Upper lobe of right lung (tissue), 1 donor: ENCODE data around the gene SOS2. TPM values are rescaled to one million over a fixed set of nuclear protein-coding genes. Genes with fewer than 3 reads are reported as not detected.

Experiments
- ATAC-seq: fragments of 200-7000 bp; cut with Tn5 transposase; one replicate; pipeline ENCODE4 v1.9.1; 2020; ENCODE audit warnings: mild to moderate bottlenecking, moderate library complexity
- DNase-seq: peaks from one replicate; pipeline ENCODE4 v3.0.0-alpha.2; 2020
- H3K27ac ChIP-seq: fragments of 200-600 bp; one replicate; pipeline ENCODE4 v1.8.0; 2022
- H3K27me3 ChIP-seq: fragments of 200-600 bp; one replicate; pipeline ENCODE4 v1.8.0; 2022; ENCODE audit warnings: mild to moderate bottlenecking
- H3K36me3 ChIP-seq: fragments of 200-600 bp; one replicate; pipeline ENCODE4 v1.8.0; 2022
- H3K4me1 ChIP-seq: fragments of 200-600 bp; one replicate; pipeline ENCODE4 v1.8.0; 2022
- H3K4me3 ChIP-seq: fragments of 200-600 bp; one replicate; pipeline ENCODE4 v1.8.0; 2022; ENCODE audit warnings: mild to moderate bottlenecking
- H3K9me3 ChIP-seq: fragments of 200-600 bp; one replicate; pipeline ENCODE4 v1.8.0; 2022
- intact Hi-C: fragments of 100-400 bp; cut with DNase I; formaldehyde crosslinking; loops from one replicate; pipeline ENCODE4 v1.11.0; 2022
- total RNA-seq: library from RNA; stranded (reverse); fragmentation: NEBNext Ultra II Directional; extraction: Animal tissue kit (Norgen Biotek cat#: 25700); gene quantifications from one replicate; pipeline ENCODE4 v1.2.1, GENCODE V29; 2021
- TF ChIP-seq, protein P1 (sequence below): fragments of 200-600 bp; IDR thresholded peaks from one replicate; pipeline ENCODE4 v1.8.0; 2022; ENCODE audit warnings: antibody characterized with exemption
- donor health status: DM: no; HTN: yes; CAD: no; lungs with severe emphysema.

Gene SOS2
- total RNA-seq, 1 donor from 2014 or later: 30.3 TPM

DNA sequence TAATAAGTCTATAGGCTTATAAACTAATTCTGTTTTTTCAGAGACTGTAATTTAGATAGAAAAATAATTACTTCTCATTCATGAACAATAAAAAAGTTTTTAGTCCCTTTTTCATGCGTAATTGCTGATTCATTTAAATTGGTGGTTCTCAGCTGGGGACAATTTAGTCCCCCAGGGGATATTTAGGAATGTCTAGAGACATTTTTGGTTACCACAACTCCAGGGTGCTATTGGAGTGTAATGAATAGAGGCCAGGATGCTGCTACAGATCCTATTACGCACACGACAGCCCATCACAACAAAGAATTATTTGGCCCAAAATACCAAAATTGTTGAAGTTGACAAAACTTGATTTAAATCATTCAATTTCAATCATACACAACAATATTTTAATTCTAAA, 92.2 kb downstream of the SOS2 start:
- no peak for ATAC-seq
- no peak overlapping the region for H3K27ac ChIP-seq
- H3K9me3 ChIP-seq: no peaks in the 10 kb centered on the region
- peaks cover 40% of the 10 kb centered on the region for H3K36me3 ChIP-seq
- no peaks in the 10 kb centered on the region for H3K27me3 ChIP-seq
- no peaks in the 10 kb centered on the region for H3K4me1 ChIP-seq
- DNase-seq: no peak
- intact Hi-C loops: no loop called here
- TF ChIP-seq, protein P1, sequence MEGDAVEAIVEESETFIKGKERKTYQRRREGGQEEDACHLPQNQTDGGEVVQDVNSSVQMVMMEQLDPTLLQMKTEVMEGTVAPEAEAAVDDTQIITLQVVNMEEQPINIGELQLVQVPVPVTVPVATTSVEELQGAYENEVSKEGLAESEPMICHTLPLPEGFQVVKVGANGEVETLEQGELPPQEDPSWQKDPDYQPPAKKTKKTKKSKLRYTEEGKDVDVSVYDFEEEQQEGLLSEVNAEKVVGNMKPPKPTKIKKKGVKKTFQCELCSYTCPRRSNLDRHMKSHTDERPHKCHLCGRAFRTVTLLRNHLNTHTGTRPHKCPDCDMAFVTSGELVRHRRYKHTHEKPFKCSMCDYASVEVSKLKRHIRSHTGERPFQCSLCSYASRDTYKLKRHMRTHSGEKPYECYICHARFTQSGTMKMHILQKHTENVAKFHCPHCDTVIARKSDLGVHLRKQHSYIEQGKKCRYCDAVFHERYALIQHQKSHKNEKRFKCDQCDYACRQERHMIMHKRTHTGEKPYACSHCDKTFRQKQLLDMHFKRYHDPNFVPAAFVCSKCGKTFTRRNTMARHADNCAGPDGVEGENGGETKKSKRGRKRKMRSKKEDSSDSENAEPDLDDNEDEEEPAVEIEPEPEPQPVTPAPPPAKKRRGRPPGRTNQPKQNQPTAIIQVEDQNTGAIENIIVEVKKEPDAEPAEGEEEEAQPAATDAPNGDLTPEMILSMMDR: no peak
- H3K4me3 ChIP-seq: no peak overlapping the region

DNA sequence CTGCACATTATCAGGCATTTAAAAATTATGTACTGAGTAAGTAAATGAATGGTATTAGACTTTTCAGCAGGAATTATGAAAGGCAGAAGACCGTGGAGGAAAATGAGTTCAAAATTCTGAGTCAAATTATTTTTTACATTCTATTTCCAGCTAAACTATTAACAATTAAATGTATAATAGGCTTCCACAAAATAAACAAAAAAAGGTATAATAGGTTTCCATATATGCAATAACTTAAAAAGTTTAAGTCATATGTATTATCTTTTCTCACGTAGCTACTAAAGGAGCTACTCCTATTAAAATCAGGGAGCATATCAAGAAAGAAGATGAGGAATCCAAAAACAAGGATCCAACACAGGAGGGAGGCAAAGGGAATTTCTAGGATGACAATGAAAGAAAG, 103.6 kb downstream of the SOS2 start:
- intact Hi-C loops: no loop called here
- TF ChIP-seq, protein P1: no peak
- DNase-seq: no peak
- no peaks in the 10 kb centered on the region for H3K9me3 ChIP-seq
- H3K4me1 ChIP-seq: no peaks in the 10 kb centered on the region
- no peak overlapping the region for H3K4me3 ChIP-seq
- H3K27me3 ChIP-seq: no peaks in the 10 kb centered on the region
- no peak overlapping the region for H3K27ac ChIP-seq
- no peak for ATAC-seq
- peaks cover 72% of the 10 kb centered on the region for H3K36me3 ChIP-seq

DNA sequence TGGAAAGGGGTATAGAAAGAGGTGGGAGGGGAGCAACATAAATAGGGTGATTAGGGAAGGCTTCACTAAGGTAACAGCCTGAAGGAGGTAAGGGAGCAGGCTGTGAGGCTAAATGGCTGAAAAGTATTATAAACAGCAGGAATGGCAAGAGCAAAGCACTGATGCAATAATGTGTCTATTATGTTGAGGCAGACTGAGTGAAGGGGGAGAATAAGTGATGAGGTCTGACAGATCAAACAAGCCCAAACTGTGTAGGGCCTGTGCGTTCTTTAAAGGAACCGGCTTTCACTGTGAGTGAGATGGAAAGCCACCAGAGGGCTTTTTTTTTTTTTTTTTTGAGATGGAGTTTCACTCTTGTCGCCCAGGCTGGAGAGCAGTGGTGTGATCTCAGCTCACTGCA, 108.3 kb downstream of the SOS2 start:
- no peaks in the 10 kb centered on the region for H3K27me3 ChIP-seq
- TF ChIP-seq, protein P1: no peak
- H3K27ac ChIP-seq: no peak overlapping the region
- no peaks in the 10 kb centered on the region for H3K4me1 ChIP-seq
- no peak for ATAC-seq
- intact Hi-C loops: no loop called here
- H3K9me3 ChIP-seq: no peaks in the 10 kb centered on the region
- H3K36me3 ChIP-seq: peaks cover 39% of the 10 kb centered on the region
- no peak for DNase-seq
- no peak overlapping the region for H3K4me3 ChIP-seq

DNA sequence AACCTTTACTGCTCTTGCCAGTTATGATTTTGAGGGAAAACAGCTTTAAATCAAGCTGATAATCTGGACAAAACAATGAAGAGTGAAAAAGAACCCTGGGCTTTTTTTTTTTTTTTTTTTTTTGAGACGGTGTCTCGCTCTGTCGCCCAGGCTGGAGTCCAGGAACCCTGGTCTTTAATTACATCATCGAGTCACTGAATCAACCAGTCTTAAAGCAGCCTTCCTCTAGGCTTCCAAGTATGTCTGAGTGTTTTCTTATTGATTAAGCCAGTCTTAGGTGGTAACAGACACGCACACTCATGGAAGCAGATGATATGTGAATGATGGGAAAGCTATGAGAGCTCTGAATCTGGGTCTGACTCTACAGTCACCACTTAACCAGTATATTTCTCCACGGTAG, 109.1 kb downstream of the SOS2 start:
- TF ChIP-seq, protein P1: no peak
- Histone ChIP-seq H3K27me3 (no peaks in the 10 kb centered on the region), H3K4me3 (no peak overlapping the region), H3K4me1 (peaks cover under 1% of the 10 kb centered on the region), H3K36me3 (peaks cover 38% of the 10 kb centered on the region), H3K27ac (no peak overlapping the region), H3K9me3 (no peaks in the 10 kb centered on the region)
- no peak for ATAC-seq
- intact Hi-C loops: no loop called here
- no peak for DNase-seq

DNA sequence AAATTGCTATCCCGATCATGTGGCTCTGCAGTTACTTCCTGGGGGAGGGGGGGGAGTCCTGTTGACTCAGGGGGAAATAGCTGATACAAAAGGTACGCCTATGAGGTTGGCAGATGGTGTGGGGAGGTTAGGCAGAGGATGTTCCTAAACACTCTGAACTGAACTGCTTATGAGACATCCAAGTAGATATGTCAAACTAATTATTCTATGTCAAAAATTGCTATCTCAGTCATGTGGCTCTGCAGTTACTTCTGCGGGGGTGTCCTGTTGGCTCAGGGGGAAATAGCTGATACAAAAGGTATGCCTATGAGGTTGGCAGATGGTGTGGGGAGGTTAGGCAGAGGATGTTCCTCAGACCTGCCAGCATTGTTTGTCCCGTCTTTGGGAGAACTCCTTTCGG, 109.9 kb downstream of the SOS2 start:
- intact Hi-C loops: no loop called here
- Histone ChIP-seq H3K27me3 (no peaks in the 10 kb centered on the region), H3K27ac (no peak overlapping the region), H3K9me3 (no peaks in the 10 kb centered on the region), H3K4me1 (peaks cover 6% of the 10 kb centered on the region), H3K4me3 (no peak overlapping the region), H3K36me3 (peaks cover 38% of the 10 kb centered on the region)
- no peak for ATAC-seq
- TF ChIP-seq, protein P1: no peak
- DNase-seq: no peak

DNA sequence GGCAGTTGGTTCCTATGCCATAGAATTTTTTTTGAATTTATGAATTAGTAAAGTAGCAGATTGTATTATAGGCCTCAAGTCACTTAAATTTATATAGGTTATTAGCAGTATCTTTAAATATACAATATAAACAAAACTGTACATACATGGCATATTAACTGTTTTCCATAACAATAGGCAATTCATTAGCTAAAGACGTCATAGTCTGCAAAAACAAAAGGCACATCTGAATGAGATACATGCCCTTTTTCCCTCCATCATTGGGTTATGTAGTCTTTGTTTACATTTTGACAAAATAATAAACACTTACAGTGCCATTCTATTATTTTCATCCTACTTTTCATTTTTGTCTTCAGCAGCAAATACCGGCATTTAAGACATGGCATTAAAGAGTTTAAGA, 113.9 kb downstream of the SOS2 start:
- H3K27ac ChIP-seq: peak overlapping the region; percentile 90
- no peaks in the 10 kb centered on the region for H3K27me3 ChIP-seq
- no peak overlapping the region for H3K4me3 ChIP-seq
- TF ChIP-seq, protein P1: no peak
- peaks cover 42% of the 10 kb centered on the region for H3K36me3 ChIP-seq
- ATAC-seq (no peak), DNase-seq (no peak)
- intact Hi-C loops: no loop called here
- H3K4me1 ChIP-seq: peaks cover 18% of the 10 kb centered on the region
- no peaks in the 10 kb centered on the region for H3K9me3 ChIP-seq
